ENCODE results near the gene KHDC1L.
"Not testable (repeated sequence)": the region's sequence is repeated elsewhere in the genome, so short reads cannot be mapped to it uniquely, and the experiment has no call there.

GRCh38 chr6:73193302-73193701 is 32.0 kb downstream of the KHDC1L start:
- TF ChIP-seq, protein P1, sequence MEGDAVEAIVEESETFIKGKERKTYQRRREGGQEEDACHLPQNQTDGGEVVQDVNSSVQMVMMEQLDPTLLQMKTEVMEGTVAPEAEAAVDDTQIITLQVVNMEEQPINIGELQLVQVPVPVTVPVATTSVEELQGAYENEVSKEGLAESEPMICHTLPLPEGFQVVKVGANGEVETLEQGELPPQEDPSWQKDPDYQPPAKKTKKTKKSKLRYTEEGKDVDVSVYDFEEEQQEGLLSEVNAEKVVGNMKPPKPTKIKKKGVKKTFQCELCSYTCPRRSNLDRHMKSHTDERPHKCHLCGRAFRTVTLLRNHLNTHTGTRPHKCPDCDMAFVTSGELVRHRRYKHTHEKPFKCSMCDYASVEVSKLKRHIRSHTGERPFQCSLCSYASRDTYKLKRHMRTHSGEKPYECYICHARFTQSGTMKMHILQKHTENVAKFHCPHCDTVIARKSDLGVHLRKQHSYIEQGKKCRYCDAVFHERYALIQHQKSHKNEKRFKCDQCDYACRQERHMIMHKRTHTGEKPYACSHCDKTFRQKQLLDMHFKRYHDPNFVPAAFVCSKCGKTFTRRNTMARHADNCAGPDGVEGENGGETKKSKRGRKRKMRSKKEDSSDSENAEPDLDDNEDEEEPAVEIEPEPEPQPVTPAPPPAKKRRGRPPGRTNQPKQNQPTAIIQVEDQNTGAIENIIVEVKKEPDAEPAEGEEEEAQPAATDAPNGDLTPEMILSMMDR (IDR thresholded peaks at IDR 0.05; ENCODE audit: borderline replicate concordance, extremely low read depth, low read length, poor library complexity, severe bottlenecking): not testable (repeated sequence)
- TF ChIP-seq EZH2 (IDR thresholded peaks at IDR 0.05; ENCODE audit: borderline replicate concordance, low read depth, low read length, severe bottlenecking): not testable (repeated sequence)
